NCI-H2227 (cell line): ENCODE data around the gene KIAA1217.

Source experiments
- DNase-seq: peaks from one replicate; lab custom pipeline; 2025; ENCODE audit not compliant: unreplicated experiment; lab: John Stamatoyannopoulos, UW

The KIAA1217 gene

GRCh38 chr10:24363070-24363469 lies 154.1 kb downstream of the KIAA1217 start:
- no peak for DNase-seq

GRCh38 chr10:24367688-24368087 lies 158.8 kb downstream of the KIAA1217 start:
- no peak for DNase-seq

GRCh38 chr10:24370877-24371276 lies 161.9 kb downstream of the KIAA1217 start:
- DNase-seq, result no peak

GRCh38 chr10:24371396-24371795 lies 162.5 kb downstream of the KIAA1217 start:
- DNase-seq, result no peak

GRCh38 chr10:24374134-24374915 lies 165.4 kb downstream of the KIAA1217 start:
- DNase-seq, result no peak

- no peak for DNase-seq
Measured at GRCh38 chr10:24375510-24375909, 166.6 kb downstream of the KIAA1217 start.

- no peak for DNase-seq
Measured at GRCh38 chr10:24376731-24377130, 167.8 kb downstream of the KIAA1217 start.

GRCh38 chr10:24378126-24378920 lies 169.4 kb downstream of the KIAA1217 start:
- DNase-seq, result no peak

GRCh38 chr10:24381235-24382010 lies 172.5 kb downstream of the KIAA1217 start:
- no peak for DNase-seq

- DNase-seq, result no peak
Measured at GRCh38 chr10:24382045-24382444, 173.1 kb downstream of the KIAA1217 start.

- no peak for DNase-seq
Measured at GRCh38 chr10:24382596-24382978, 173.6 kb downstream of the KIAA1217 start.

GRCh38 chr10:24382979-24383663 lies 174.2 kb downstream of the KIAA1217 start:
- no peak for DNase-seq

- peak; percentile 82 for DNase-seq
Measured at GRCh38 chr10:24383681-24384106, 174.8 kb downstream of the KIAA1217 start.

- no peak for DNase-seq
Measured at GRCh38 chr10:24384954-24385353, 176.0 kb downstream of the KIAA1217 start.

GRCh38 chr10:24385776-24386175 lies 176.8 kb downstream of the KIAA1217 start:
- no peak for DNase-seq

- no peak for DNase-seq
Measured at GRCh38 chr10:24390146-24390700, 181.3 kb downstream of the KIAA1217 start.

GRCh38 chr10:24390746-24391145 lies 181.8 kb downstream of the KIAA1217 start:
- no peak for DNase-seq

- no peak for DNase-seq
Measured at GRCh38 chr10:24393201-24393600, 184.3 kb downstream of the KIAA1217 start.

GRCh38 chr10:24394461-24395190 lies 185.7 kb downstream of the KIAA1217 start:
- DNase-seq, result no peak

GRCh38 chr10:24396396-24396795 lies 187.5 kb downstream of the KIAA1217 start:
- no peak for DNase-seq
